PFSK-1 (cell line): ENCODE results near the gene C5.

Source experiments
- FOXP2 ChIP-seq: optimal IDR thresholded peaks from 2 replicates; pipeline ENCODE3; 2011; ENCODE audit warnings: borderline replicate concordance, control low read depth, inconsistent platforms; ENCODE audit not compliant: insufficient read depth; ENCODE audit errors: extremely low read length, extremely low read depth
- POLR2AphosphoS5 ChIP-seq: IDR thresholded peaks from 2 replicates; pipeline ENCODE4 v1.6.1; 2012; ENCODE audit warnings: low read depth, mild to moderate bottlenecking, control low read depth, low read length, moderate library complexity
- REST ChIP-seq, 2 experiments: IDR thresholded peaks; 2 replicates each; pipeline versions ENCODE4 v1.6.1 to v1.8.0; 2011 to 2012; ENCODE audit warnings: low read depth in 2 of 2, low read length in 2 of 2, control low read depth in 1 of 2, inconsistent platforms in 1 of 2, mild to moderate bottlenecking in 1 of 2, moderate library complexity in 1 of 2; ENCODE audit not compliant: insufficient read depth in 1 of 2
- SIN3A ChIP-seq: IDR thresholded peaks from 2 replicates; pipeline ENCODE4 v1.6.1; 2012; ENCODE audit warnings: mild to moderate bottlenecking, low read length, moderate library complexity, borderline replicate concordance; ENCODE audit not compliant: insufficient read depth
- TAF1 ChIP-seq: IDR thresholded peaks from 2 replicates; pipeline ENCODE4 v1.6.1; 2012; ENCODE audit warnings: low read length, control low read depth, borderline replicate concordance; ENCODE audit not compliant: insufficient read depth

C5 gene

DNA sequence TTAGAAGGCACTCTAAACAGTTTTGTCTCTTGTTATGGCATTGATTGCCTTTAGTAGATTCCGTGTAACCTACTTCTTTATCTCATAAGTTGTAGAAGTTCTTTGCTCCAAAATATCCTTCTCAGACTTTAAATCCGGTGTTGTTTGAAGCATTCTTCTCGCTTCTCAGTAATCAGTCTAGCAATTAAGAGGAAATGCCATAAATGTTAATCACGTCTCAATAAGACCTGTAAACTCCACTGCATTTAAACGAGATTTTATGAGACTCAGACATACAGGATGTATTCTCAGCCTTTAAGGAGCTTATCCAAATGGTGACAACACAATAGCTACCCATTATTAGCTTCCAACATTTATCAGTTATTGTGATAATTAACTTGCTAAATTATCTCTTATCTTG is 7.7 kb upstream of the C5 start:
- TF ChIP-seq POLR2AphosphoS5 (no peak), TAF1 (no peak), FOXP2 (no peak)

- no peak for TF ChIP-seq TAF1
- TF ChIP-seq SIN3A = no peak
- no peak for TF ChIP-seq POLR2AphosphoS5
- TF ChIP-seq FOXP2 = no peak
- no peak for TF ChIP-seq REST (IDR thresholded peaks at IDR 0.05; ENCODE audit: insufficient read depth in 1 of 2, low read depth in 2 of 2, low read length in 2 of 2)
These were observed 5.6 kb upstream of the C5 start for GRCh38 chr9:121055642-121056143.

DNA sequence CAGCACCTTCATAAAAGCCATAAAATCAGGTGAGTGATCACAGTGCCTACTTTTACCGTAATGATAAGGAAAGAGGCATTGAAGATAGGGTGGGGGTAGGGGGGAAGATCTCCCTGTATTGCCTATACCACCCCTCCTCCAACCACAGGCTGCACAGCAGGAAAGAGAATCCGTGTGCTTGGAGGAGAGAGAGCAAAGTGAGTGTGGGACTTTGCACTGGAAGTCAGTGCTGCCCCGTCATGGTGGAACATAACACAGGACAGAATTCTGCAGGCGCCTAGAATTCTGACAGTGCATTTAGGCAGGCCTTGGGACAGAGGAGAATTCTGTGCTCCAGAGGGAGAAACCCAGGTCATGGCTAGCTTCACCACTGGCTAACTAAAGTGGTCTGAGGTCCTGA is 3.5 kb upstream of the C5 start:
- no peak for TF ChIP-seq FOXP2
- no peak for TF ChIP-seq POLR2AphosphoS5
- TF ChIP-seq REST (IDR thresholded peaks at IDR 0.05; ENCODE audit: insufficient read depth in 1 of 2, low read depth in 2 of 2, low read length in 2 of 2) = no peak

- no peak for TF ChIP-seq POLR2AphosphoS5
- TF ChIP-seq FOXP2 = no peak
- TF ChIP-seq TAF1 = no peak
- TF ChIP-seq REST (IDR thresholded peaks at IDR 0.05; ENCODE audit: insufficient read depth in 1 of 2, low read depth in 2 of 2, low read length in 2 of 2) = no peak
- no peak for TF ChIP-seq SIN3A
These were observed 1.5 kb downstream of the C5 start for GRCh38 chr9:121048618-121049017.

- TF ChIP-seq FOXP2 (no peak), SIN3A (no peak), TAF1 (no peak), POLR2AphosphoS5 (no peak), REST (IDR thresholded peaks at IDR 0.05; ENCODE audit: insufficient read depth in 1 of 2, low read depth in 2 of 2, low read length in 2 of 2) (no peak)
These were observed 1.9 kb downstream of the C5 start for GRCh38 chr9:121048175-121048574.
